GM12801 (cell line): ENCODE measurements around the gene FBXW5.

Experiments used
- CTCF ChIP-seq: IDR thresholded peaks from one replicate; pipeline ENCODE4 v1.5.1; 2011; ENCODE audit warnings: control low read depth; ENCODE audit not compliant: insufficient read length; ENCODE audit errors: extremely low read depth

FBXW5 gene

GRCh38 chr9:136939431-136939995 lies 5.0 kb downstream of the FBXW5 start:
- no peak for TF ChIP-seq CTCF

- TF ChIP-seq CTCF: no peak
These were observed 7.1 kb downstream of the FBXW5 start for GRCh38 chr9:136937186-136938001.

- TF ChIP-seq CTCF: no peak
These were observed 7.8 kb downstream of the FBXW5 start for GRCh38 chr9:136936645-136937170.

GRCh38 chr9:136935651-136936050 lies 8.9 kb downstream of the FBXW5 start:
- TF ChIP-seq CTCF: no peak

- TF ChIP-seq CTCF: no peak
These were observed 10.3 kb downstream of the FBXW5 start for GRCh38 chr9:136934277-136934676.

- no peak for TF ChIP-seq CTCF
These were observed 12.9 kb downstream of the FBXW5 start for GRCh38 chr9:136931611-136932130.

- TF ChIP-seq CTCF: no peak
These were observed 14.5 kb downstream of the FBXW5 start for GRCh38 chr9:136930014-136930413.
